Measurements from ENCODE around the gene NLRP14. TPM values are rescaled to one million over a fixed set of nuclear protein-coding genes. Genes with fewer than 3 reads are reported as not detected.

NLRP14 gene
- total and polyA plus RNA-seq, 12 donors, result 0.05 to 0.11 (median 0.11) TPM; not detected in 8

GRCh38 chr11:7072401-7073028 is 52.2 kb downstream of the NLRP14 start:
- no peak overlapping the region for H3K4me3 ChIP-seq
- intact Hi-C loops (cut with DNase I), result no loop called here
- TF ChIP-seq POLR2A (IDR thresholded peaks at IDR 0.05) (no peak), CTCF (IDR thresholded peaks at IDR 0.05) (no peak)
- no peaks in the 10 kb centered on the region for H3K36me3 ChIP-seq (replicated peaks in 1 of 2)
- H3K4me1 ChIP-seq (replicated peaks in 1 of 2), result no peaks in the 10 kb centered on the region
- 41 to 61% (median 57%) methylated on average over 4 of the region's 4 CpGs for WGBS, 4 donors
- H3K9me3 ChIP-seq (replicated peaks in 1 of 3), result no peaks in the 10 kb centered on the region
- no peaks in the 10 kb centered on the region for H3K27me3 ChIP-seq
- H3K27ac ChIP-seq, result no peak overlapping the region
- DNase-seq, result no peak

DNA sequence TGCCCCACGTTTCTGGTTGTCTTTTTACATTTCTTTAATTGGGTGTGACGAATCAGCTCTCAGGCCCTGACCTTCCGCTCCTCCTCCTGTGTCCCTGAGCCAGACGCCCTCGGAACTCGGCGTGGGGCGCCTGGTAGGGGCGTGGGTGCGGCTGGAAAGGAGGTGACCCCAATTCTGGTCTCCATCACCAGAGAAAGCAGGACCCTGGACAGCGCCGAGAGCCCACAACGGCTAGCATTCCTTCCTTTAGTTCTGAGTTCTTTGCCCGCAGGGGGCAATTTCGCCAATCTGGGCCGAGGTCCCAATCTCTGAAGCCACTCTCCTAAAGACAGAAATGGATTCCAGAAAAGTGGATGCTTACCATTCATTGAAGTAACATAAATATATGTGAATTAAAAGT is 56.8 kb downstream of the NLRP14 start:
- Histone ChIP-seq H3K27me3 (no peaks in the 10 kb centered on the region), H3K9me3 (replicated peaks in 1 of 3) (no peaks in the 10 kb centered on the region), H3K27ac (no peak overlapping the region), H3K4me3 (no peak overlapping the region), H3K4me1 (replicated peaks in 1 of 2) (no peaks in the 10 kb centered on the region), H3K36me3 (replicated peaks in 1 of 2) (no peaks in the 10 kb centered on the region)
- WGBS, 4 donors, result 63 to 75% (median 67%) methylated on average over 15 to 16 of the region's 16 CpGs
- intact Hi-C loops (cut with DNase I), result no loop called here
- no peak for DNase-seq
- no peak for TF ChIP-seq CTCF (IDR thresholded peaks at IDR 0.05)
- TF ChIP-seq POLR2A (IDR thresholded peaks at IDR 0.05), result no peak

GRCh38 chr11:7079545-7080135 is 59.4 kb downstream of the NLRP14 start:
- intact Hi-C loops (cut with DNase I), result no loop called here
- 73 to 85% (median 81%) methylated on average over 7 of the region's 7 CpGs for WGBS, 4 donors
- H3K27me3 ChIP-seq, result no peaks in the 10 kb centered on the region

GRCh38 chr11:7080900-7081299 is 60.6 kb downstream of the NLRP14 start:
- Histone ChIP-seq H3K4me1 (replicated peaks in 1 of 2) (no peaks in the 10 kb centered on the region), H3K27ac (no peak overlapping the region), H3K4me3 (no peak overlapping the region), H3K27me3 (no peaks in the 10 kb centered on the region), H3K9me3 (replicated peaks in 1 of 3) (no peaks in the 10 kb centered on the region), H3K36me3 (replicated peaks in 1 of 2) (no peaks in the 10 kb centered on the region)
- TF ChIP-seq CTCF (IDR thresholded peaks at IDR 0.05) (no peak), POLR2A (IDR thresholded peaks at IDR 0.05) (no peak)
- no peak for DNase-seq
- 70 to 83% (median 77%) methylated on average over 4 of the region's 4 CpGs for WGBS, 4 donors
- intact Hi-C loops (cut with DNase I), result no loop called here

More at GRCh38 chr11:7079545-7080135, 59.4 kb downstream of the NLRP14 start:
- Histone ChIP-seq H3K36me3 (replicated peaks in 1 of 2) (no peaks in the 10 kb centered on the region), H3K9me3 (replicated peaks in 1 of 3) (no peaks in the 10 kb centered on the region), H3K4me1 (replicated peaks in 1 of 2) (no peaks in the 10 kb centered on the region), H3K4me3 (no peak overlapping the region), H3K27ac (no peak overlapping the region)
- no peak for TF ChIP-seq POLR2A (IDR thresholded peaks at IDR 0.05)
- no peak for TF ChIP-seq CTCF (IDR thresholded peaks at IDR 0.05)
- DNase-seq, result no peak
